ENCODE measurements around the gene CFAP77. TPM values are rescaled to one million over a fixed set of nuclear protein-coding genes. Genes with fewer than 3 reads are reported as not detected.

Gene CFAP77
- polyA plus RNA-seq, 1 donor: 0.83 TPM

- DNase-seq: no peak
These were observed 78.6 kb downstream of the CFAP77 start for GRCh38 chr9:132488626-132489025.

GRCh38 chr9:132489536-132489935 lies 79.5 kb downstream of the CFAP77 start:
- no peak for DNase-seq

DNA sequence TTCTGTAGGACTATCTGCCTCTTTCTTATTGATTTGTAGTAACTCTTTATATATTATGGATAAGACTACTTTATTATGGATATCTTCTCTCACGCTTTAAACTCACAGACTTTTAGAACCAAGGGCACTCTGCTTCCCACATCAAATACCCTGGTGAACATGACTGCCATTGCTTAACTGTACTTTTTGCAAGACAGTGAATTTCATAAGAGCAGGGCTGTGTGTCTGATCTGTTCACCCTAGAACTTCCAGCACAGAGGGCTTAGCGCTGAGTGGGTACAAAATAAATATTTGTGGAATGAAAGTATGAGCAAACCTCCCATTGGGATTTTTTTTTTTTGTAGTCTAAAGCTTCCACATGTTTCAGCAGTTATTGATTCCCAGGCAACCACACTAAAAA lies 84.8 kb downstream of the CFAP77 start:
- no peak for DNase-seq

DNA sequence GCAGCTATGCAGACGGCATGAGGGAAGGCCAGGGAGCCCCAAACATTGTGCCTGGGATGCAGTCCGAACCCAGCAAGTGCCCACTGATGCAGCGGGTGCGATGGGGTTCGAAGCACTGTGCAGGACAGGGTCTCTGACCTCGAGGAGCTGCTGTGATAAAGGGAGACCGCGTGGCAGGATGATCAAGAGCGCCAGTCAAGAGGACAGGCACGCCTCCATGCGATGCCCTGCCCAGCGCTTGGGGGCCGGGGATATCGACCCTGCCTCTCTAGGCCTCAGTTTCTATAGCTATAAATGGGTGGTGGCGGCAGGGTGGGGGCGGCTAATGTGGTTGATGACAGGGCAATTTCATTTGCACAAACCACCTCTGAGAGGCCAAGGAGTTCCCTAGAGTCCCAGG lies 87.7 kb downstream of the CFAP77 start:
- DNase-seq: no peak

DNA sequence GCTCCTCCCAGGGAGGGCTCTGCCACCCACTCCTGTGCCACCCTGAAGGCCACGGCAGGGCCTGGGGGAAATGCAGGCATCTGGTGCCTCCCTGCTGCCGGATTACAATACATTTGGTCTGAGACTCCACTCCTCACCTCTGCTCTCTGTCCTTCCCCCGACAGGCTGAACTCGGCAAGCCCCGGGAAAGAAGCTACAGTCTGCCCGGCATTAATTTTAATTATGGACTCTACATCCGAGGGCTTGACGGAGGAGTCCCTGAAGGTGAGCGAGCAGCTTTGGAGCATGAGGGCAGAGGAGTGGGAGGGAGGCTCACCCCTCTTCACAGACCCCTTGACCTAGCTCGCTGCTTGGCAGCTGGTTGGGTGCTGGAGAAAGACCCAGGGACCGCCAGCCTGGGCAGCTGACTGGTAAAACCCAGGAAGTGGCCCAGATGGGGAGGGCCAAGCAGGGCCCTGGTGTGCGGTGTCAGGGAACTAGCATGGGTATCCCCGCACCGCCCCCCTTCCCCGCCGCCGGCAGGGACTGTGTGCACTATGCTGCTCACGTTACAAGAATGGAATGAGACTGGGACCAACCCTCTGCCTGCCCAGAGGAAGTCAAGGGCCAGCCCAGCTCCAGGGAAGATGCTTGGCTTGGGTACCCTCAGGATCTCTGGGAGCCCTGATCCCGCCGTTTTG lies 88.7 kb downstream of the CFAP77 start:
- DNase-seq: no peak

DNA sequence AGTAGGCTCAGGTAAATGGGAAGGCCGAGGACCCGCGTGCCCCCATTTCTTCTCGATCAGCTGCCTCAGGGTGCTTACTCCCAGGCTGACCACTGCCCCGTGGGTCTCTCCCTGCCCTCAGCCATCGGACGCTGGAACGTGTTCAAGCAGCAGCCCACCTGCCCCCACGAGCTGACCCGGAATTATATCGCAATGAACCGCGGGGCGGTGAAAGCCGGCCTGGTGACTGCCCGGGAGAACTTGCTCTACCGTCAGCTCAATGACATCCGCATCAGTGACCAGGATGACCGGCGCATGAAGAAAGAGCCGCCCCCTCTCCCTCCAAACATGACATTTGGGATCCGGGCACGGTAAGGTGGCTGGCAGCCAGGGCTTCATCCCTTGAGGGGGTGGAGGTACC lies 89.2 kb downstream of the CFAP77 start:
- DNase-seq: no peak

- no peak for DNase-seq
These were observed 90.2 kb downstream of the CFAP77 start for GRCh38 chr9:132500193-132500592.

DNA sequence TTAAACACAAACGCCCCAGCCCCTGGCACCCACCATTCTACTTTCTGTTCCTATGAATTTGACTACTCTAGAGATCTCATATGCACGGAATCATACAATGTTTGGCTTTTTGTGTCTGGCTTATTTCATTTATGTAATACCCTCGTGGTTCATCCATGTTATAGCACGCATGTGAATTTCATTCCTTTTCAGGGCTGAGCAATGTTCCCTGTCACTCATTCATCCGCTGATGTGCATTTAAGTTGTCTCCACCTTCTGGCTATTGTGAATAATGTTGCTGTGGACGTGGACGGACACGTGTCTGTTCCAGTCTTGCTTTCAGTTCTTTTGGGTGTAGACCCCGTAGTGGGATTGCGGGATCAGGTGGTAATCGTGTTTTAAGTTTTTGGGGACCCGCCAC lies 92.5 kb downstream of the CFAP77 start:
- no peak for DNase-seq

DNA sequence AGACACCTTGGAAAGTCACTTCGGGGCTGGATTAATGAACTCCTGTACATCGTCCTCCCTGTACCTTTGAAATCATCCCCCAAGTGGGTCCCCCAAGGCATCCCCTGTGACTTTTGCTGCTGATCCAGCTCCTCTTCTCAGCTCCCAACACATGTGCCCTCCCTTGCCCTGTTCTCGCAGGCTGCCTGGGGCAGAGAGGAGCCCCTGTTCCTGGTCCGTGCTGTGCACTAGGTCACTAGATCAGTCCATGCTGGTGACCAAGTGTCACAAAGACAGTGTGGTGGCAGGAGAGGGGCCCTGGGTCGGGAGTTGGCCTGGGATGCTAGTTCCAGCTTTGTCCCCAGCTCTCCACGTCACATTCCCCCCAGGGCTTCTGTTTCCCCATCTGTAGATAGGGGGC lies 93.1 kb downstream of the CFAP77 start:
- no peak for DNase-seq

- no peak for DNase-seq
These were observed 94.5 kb downstream of the CFAP77 start for GRCh38 chr9:132504488-132504887.

DNA sequence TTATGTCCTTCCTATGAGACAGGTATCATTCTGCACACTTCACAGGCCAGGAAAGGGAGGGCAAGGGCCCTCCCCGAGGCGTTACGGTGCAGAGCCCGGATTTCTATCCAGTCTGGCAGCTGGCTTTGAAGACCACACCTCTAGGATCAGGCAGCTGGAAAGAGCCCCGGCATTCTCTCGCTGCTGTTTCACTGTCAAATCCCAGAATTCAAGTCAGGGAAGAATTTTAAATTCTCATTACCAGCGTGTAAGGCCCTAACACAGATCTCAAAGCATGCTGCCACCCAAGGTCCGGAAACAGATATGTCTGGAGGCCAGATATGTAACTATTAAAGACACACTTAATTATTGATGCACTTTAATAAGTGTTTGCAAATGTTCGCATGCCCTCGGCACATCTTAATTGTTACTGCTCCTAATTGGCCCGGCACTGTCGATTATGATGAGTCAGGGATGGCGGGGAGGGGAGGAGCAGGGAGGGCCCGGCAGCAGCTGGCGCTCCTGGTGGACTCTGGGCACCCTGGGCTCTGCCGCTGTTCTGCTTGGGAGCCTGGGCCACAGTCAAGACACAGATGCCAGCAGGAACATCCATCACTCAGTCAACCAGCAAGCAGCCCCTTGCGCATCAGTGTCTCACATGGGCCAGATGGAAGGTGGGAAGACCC lies 96.1 kb downstream of the CFAP77 start:
- no peak for DNase-seq

DNA sequence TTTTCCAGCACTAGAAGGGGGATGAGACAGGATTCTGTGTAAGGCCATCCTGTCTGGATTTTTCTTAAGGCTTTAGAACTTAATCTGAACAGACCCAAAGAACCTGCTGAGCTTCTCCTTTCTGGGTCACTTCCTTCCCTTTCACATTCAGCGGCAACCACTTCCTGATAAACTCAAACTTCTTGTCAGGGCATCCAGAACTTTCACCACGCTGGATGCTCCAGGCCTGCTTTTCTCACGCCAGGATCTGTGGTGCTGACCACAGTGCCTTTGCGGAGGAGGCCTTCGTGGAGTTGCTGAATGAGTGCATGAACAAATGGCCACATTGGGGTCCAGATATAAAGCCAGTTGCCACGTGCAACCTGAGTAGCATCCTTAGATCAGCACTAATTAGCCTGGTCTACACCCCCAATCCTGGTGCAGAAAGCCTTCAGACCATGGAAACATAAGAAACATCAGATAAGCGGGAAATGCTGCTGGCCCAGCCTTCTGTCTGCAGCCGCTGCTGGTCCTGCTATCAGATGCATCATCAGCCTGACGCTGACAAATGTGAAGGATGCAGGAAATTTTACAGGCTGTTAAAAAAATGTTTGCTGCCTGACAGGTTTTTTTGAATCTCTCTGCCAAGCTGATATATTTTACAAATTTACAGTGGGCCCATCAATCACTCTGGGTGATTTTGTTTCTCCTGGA lies 97.1 kb downstream of the CFAP77 start:
- no peak for DNase-seq

DNA sequence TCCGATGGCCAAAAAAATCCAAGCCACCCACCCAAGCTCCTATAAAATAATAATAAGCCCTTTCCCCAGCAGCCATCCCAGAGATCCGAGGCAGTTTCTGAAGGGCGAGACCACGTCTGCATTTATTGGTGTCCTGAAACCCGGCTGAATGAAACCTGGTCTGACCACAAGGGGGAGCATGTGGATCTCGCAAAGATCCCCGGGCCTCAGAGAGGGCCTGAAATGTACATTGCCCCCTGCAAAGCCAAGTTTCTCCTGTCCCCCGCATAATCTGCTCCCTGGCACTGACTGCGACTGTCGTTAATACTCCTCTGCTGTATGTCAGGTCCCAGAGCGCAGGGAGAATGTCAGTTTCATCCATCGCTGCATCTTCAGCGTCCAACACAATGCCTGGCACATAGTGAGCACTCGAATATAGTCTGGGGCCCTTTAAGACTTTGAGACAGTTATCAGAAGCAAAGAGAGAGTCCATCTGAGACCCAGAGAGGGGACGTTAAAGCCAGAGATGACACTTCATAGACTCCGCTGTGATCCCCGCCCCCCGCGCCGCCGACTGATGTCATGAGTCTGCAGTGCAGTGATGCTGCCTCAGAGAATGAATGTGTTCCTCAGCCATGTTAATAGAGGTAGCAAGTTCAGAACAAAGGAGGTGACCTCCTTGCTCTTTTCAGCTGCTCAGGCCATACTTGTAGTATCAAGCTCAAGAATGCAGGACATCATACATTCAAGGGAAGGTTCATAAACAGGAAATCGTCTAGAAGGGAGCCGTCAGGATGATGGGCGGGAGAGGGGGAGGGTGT lies 97.9 kb downstream of the CFAP77 start:
- DNase-seq: peak; percentile 71

- DNase-seq: no peak
These were observed 100.2 kb downstream of the CFAP77 start for GRCh38 chr9:132509928-132510874.

- DNase-seq: no peak
These were observed 101.4 kb downstream of the CFAP77 start for GRCh38 chr9:132511191-132511999.

- DNase-seq: no peak
These were observed 103.4 kb downstream of the CFAP77 start for GRCh38 chr9:132513416-132513815.

GRCh38 chr9:132514011-132514744 lies 104.2 kb downstream of the CFAP77 start:
- no peak for DNase-seq

- DNase-seq: no peak
These were observed 104.8 kb downstream of the CFAP77 start for GRCh38 chr9:132514821-132515220.

GRCh38 chr9:132516301-132516700 lies 106.3 kb downstream of the CFAP77 start:
- DNase-seq: no peak

- DNase-seq: no peak
These were observed 106.9 kb downstream of the CFAP77 start for GRCh38 chr9:132516911-132517310.
